ENCODE results near the gene CFAP97D2.
"Not testable (repeated sequence)": the region's sequence is repeated elsewhere in the genome, so short reads cannot be mapped to it uniquely, and the experiment has no call there.

CFAP97D2 gene

GRCh38 chr13:114179087-114179658 lies at the start of gene CFAP97D2:
CFAP97D2 (plus strand) TSS chr13:114179257; CDS start chr13:114179331, 74 bp downstream.
- DNase-seq = no peak
- in situ Hi-C loops (cut with HindIII; ENCODE audit: low pct_ligation_motif_present, low pct_unique_long_range_greater_than_20kb, low sequenced_read_pairs) = no loop called here

DNA sequence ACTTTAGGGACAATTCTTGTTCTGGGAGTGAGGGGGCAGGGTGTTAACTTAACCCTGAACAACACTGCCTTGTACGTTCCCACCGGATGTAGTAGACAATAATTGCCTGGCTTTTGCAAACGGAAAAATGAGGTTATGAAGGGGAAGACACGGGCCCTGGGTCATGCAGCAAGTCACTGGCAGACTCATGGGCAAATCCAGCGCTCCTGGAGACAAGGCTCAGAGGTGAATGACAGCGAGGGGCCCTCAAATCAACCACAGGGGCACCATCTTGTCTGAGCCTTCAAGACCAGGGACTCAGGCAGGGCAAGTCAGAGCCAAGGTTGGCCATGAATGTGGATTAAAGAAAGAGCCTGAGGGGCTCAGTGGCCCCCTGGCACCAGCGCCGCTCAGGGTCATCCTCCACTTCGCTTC lies 49.4 kb upstream of the CFAP97D2 start:
- in situ Hi-C loops (cut with HindIII; ENCODE audit: low pct_ligation_motif_present, low pct_unique_long_range_greater_than_20kb, low sequenced_read_pairs) = no loop called here

DNA sequence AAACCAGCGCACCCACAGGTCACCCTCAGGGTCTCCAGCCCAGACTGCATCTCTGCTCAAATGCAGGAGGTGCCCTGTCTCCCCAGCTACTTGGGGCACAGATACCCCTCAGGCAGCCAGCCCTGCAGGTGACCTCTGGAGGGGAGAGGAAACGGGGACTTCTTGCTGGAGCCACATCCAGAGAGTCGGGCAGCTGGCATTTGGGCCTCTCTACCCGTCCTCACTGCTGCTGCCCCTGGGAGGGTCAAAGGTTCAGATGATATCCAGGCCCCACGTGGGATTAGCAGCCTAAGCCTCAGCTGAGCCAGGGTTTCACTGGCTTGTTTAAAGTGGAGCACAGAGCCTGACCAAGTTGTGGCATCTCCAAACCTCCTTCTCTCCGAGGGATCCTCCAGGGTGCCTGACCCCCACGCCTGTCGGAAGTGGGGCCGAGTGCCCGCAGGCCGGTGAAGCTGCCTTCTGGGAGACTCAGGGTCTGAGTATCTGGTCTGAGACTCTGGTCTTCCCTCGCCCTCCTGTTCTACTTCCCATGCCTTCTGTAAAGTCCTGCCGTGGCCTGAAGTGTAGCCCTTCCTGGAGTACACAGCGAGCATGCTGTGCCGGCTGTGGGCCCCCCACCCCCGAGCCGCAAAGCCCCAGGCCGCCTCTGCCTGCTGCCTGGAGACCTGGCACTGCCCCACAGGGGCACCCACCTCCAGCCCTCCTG lies 48.8 kb upstream of the CFAP97D2 start:
- peak; percentile 9 for DNase-seq
- in situ Hi-C loops (cut with HindIII; ENCODE audit: low pct_ligation_motif_present, low pct_unique_long_range_greater_than_20kb, low sequenced_read_pairs) = no loop called here

More for the DNA sequence above, 49.4 kb upstream of the CFAP97D2 start:
- peak; percentile 5 for DNase-seq

DNA sequence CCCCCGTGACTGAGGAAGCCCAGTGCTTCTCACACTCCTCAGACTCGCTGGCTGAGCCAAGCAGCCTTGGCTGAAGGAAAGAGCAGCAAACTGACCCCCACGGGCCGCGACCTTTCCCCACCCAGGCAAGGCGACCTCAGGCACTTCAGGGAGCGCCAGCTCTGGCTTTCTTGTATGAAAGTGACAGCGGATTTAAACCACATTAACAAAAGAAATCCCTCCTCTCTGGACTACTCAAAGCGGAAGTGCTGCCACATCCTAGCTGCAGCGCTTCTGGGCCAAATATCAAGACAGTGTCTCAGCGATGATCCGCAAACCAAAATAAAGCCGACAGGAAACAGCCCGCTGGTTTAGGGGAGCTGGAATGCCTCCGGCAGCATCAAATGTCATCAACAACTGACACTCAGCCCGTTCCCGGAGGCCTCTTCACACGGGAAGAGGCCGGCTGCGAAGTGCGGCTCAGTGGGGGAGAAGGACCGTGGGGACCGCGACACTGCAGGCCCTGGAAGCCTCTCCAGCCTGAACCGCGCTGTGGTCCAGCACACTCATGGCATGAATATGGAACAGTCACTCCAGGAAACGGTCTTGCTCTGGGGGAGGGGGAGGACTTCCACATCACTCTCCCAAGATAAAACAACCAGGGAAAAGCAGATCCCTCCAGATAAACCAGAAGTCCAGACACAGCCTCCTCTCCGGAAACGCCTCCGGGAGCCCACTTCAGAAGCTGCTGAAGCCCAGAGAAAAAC lies 48.0 kb upstream of the CFAP97D2 start:
- DNase-seq = peak; percentile 76
- in situ Hi-C loops (cut with HindIII; ENCODE audit: low pct_ligation_motif_present, low pct_unique_long_range_greater_than_20kb, low sequenced_read_pairs) = no loop called here

DNA sequence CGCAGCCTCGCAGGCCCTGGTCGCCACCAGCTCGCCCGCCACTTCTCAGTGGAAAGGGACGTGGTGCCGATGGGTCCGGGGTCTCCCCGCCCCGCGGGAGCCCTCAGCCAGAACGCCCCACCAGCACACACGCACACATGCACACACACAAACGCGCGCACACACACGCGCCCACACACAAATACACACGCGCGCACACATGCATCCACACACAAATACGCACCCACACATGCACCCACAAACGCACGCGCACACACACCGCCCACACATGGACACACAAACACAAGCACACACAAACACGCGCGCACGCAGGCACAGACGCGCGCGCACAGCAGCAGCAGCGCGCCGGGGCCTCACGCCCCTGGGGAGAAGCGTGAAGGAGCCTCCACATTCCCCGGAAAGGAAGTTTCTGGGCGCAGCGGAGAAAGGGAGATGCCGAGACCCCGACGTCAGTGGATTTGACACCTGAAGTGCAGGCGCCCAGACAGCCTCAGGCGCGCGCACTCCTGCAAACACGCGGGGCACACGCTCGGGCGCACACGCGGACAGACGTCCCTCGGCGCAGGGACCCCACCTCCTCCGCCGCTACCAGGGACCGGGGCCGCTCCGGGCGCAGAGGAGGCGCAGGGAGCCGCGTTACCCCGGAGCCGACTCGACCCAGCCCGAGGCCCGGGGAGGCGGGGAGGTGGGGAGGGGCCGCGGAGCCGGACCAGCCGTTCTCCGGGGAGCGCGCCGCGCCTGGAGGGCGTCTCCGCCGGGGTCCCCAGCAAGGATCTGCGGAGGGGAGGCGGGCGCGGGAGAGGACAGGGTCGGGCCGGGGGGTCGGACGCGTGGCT lies 47.3 kb upstream of the CFAP97D2 start:
- in situ Hi-C loops (cut with HindIII; ENCODE audit: low pct_ligation_motif_present, low pct_unique_long_range_greater_than_20kb, low sequenced_read_pairs) = no loop called here
- DNase-seq = peak; percentile 28

DNA sequence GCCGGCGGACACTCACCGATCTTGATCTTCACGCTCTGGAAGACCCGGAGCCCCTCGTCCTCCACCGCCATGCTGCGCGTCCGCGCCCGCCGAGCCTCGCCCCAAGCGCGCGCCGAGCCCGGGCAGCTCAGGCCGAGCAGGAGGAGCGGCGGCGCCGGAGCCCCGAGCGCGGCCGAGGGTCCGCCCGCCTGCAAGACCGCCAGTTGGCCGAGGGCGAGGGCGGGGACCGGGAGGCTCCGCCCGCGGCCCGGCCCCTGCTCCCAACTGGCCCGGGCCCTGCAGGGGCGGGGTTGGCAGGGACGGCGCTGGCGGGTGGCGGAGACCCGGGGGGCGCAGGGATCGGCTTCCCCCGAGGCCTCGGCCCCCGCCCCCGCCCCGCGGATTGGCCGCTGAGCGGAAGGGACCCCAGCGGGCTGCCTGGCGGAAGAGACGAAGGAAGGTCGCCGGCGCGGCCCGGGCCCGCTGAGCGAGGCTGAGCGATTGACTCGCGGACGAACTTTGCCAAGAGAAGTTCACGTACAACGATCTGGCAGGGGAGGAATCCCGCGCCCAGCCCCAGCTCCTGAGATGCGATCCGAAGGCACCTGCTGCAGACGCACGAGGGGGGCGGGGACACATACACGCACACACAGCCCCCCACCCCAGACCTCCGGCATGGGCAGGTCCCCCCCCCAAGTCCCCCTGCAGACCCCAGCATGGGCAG lies 46.5 kb upstream of the CFAP97D2 start, which contains the start of gene RASA3:
TSS of gene RASA3 (minus strand) at position 205 of the 703 bp plus-strand sequence. CDS start at position 71, 134 bp downstream.
- in situ Hi-C loops (cut with HindIII; ENCODE audit: low pct_ligation_motif_present, low pct_unique_long_range_greater_than_20kb, low sequenced_read_pairs) = no loop called here
- DNase-seq = peak; percentile 79

- DNase-seq; in situ Hi-C loops (cut with HindIII; ENCODE audit: low pct_ligation_motif_present, low pct_unique_long_range_greater_than_20kb, low sequenced_read_pairs): not testable (repeated sequence)
Observed at GRCh38 chr13:114133126-114133525, 45.9 kb upstream of the CFAP97D2 start.

DNA sequence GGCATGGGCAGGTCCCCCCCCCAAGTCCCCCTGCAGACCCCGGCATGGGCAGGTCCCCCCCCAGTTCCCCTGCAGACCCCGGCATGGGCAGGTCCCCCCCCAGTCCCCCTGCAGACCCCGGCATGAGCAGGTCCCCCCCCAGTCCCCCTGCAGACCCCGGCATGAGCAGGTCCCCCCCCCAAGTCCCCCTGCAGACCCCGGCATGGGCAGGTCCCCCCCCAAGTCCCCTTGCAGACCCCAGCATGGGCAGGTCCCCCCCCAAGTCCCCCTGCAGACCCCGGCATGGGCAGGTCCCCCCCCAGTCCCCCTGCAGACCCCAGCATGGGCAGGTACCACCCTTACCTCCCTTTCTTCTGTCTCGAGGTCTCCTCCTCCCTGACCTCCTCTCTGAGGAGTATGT lies 45.5 kb upstream of the CFAP97D2 start:
- in situ Hi-C loops (cut with HindIII; ENCODE audit: low pct_ligation_motif_present, low pct_unique_long_range_greater_than_20kb, low sequenced_read_pairs); DNase-seq: not testable (repeated sequence)

GRCh38 chr13:114134111-114134943 lies 44.7 kb upstream of the CFAP97D2 start:
- DNase-seq = peak; percentile 62
- in situ Hi-C loops (cut with HindIII; ENCODE audit: low pct_ligation_motif_present, low pct_unique_long_range_greater_than_20kb, low sequenced_read_pairs) = no loop called here

- DNase-seq = no peak
- in situ Hi-C loops (cut with HindIII; ENCODE audit: low pct_ligation_motif_present, low pct_unique_long_range_greater_than_20kb, low sequenced_read_pairs) = no loop called here
Observed at GRCh38 chr13:114134944-114135610, 44.0 kb upstream of the CFAP97D2 start.

- in situ Hi-C loops (cut with HindIII; ENCODE audit: low pct_ligation_motif_present, low pct_unique_long_range_greater_than_20kb, low sequenced_read_pairs) = no loop called here
Observed at GRCh38 chr13:114135731-114136171, 43.3 kb upstream of the CFAP97D2 start.

DNA sequence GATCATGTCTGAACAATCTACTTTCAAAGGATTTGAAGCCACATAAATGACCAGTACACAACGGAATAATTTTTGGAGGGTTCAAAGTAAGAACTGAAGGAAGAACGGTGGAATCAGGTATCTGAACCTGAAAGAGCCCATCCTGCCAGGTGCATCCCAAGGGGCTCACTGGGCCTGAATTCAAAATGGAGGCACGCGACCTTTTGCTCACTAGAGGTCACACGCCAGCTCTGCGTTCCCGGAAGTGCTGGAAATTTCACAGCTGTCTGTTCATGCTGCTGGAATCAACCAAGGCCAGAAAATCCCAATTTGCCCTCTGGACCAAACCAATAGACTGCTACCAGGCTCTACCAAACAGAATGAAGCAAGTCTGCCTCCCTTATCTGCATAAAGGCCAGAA lies 42.5 kb upstream of the CFAP97D2 start:
- DNase-seq = no peak
- in situ Hi-C loops (cut with HindIII; ENCODE audit: low pct_ligation_motif_present, low pct_unique_long_range_greater_than_20kb, low sequenced_read_pairs) = no loop called here

More at GRCh38 chr13:114135731-114136171, 43.3 kb upstream of the CFAP97D2 start:
- DNase-seq = peak; percentile 40

- in situ Hi-C loops (cut with HindIII; ENCODE audit: low pct_ligation_motif_present, low pct_unique_long_range_greater_than_20kb, low sequenced_read_pairs) = no loop called here
- DNase-seq = no peak
Observed at GRCh38 chr13:114140131-114140905, 38.7 kb upstream of the CFAP97D2 start.

DNA sequence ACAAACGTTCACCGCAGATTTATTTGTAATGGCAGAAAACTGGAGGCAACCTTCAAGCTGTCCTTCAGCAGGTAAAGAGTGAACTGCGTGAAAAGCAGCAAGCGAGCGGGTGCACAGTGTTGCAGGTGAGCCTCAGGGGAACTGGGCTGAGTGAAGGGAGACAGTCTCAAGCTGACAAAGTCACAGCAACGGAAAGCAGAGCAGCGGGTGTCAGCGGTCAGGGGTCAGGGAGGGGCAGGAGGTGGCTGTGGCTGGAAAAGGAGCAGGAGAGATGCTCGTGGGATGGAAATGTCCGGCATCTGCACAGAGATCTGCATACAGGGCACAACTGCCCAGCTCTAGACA lies 38.2 kb upstream of the CFAP97D2 start:
- in situ Hi-C loops (cut with HindIII; ENCODE audit: low pct_ligation_motif_present, low pct_unique_long_range_greater_than_20kb, low sequenced_read_pairs) = no loop called here
- DNase-seq = no peak

GRCh38 chr13:114141261-114141996 lies 37.6 kb upstream of the CFAP97D2 start:
- DNase-seq = no peak
- in situ Hi-C loops (cut with HindIII; ENCODE audit: low pct_ligation_motif_present, low pct_unique_long_range_greater_than_20kb, low sequenced_read_pairs) = no loop called here

All from ACHN (cell line).